Astrocyte (in vitro differentiated cells and primary cell): ENCODE measurements around the gene EGLN3. TPM values are rescaled to one million over a fixed set of nuclear protein-coding genes. Genes with fewer than 3 reads are reported as not detected.
"Not testable (repeated sequence)": the region's sequence is repeated elsewhere in the genome, so short reads cannot be mapped to it uniquely, and the experiment has no call there.

ENCODE experiments used
- DNase-seq: peaks from one replicate; pipeline ENCODE4 v3.0.0-alpha.2; 2010; ENCODE audit warnings: low read depth
- FAIRE-seq: peaks from 2 replicates; lab custom pipeline; 2011; peaks lifted over from hg19 to GRCh38; lab: Jason Lieb, UNC
- H2AFZ ChIP-seq: 2 replicates; pipeline ENCODE4 v1.6.0; 2012; ENCODE audit warnings: low read depth, low read length, inconsistent platforms
- H3K27ac ChIP-seq: 2 replicates; pipeline ENCODE4 v1.5.1; 2011; ENCODE audit warnings: low read depth, low read length, inconsistent platforms
- H3K27me3 ChIP-seq: 2 replicates; pipeline ENCODE4 v1.6.0; 2011; ENCODE audit warnings: low read length, inconsistent platforms; ENCODE audit not compliant: insufficient read depth
- H3K36me3 ChIP-seq: 2 replicates; pipeline ENCODE4 v1.5.1; 2011; ENCODE audit warnings: low read length, inconsistent platforms; ENCODE audit not compliant: insufficient read depth
- H3K4me1 ChIP-seq: 2 replicates; pipeline ENCODE4 v1.5.1; 2011; ENCODE audit warnings: low read length, inconsistent platforms; ENCODE audit not compliant: insufficient read depth
- H3K4me2 ChIP-seq: 2 replicates; pipeline ENCODE4 v1.6.0; 2012; ENCODE audit warnings: low read length, inconsistent platforms
- H3K4me3 ChIP-seq: 2 replicates; pipeline ENCODE4 v1.5.1; 2011; ENCODE audit warnings: low read depth, mild to moderate bottlenecking, low read length, inconsistent platforms; ENCODE audit not compliant: insufficient read depth
- H3K79me2 ChIP-seq: 2 replicates; pipeline ENCODE4 v1.6.0; 2012; ENCODE audit warnings: mild to moderate bottlenecking, low read length, inconsistent platforms; ENCODE audit not compliant: insufficient read depth
- H3K9ac ChIP-seq: 2 replicates; pipeline ENCODE4 v1.6.0; 2012; ENCODE audit warnings: mild to moderate bottlenecking, low read length, inconsistent platforms
- H3K9me3 ChIP-seq: 2 replicates; pipeline ENCODE4 v1.5.1; 2012; ENCODE audit warnings: low read depth, mild to moderate bottlenecking, low read length, inconsistent platforms; ENCODE audit not compliant: insufficient read depth
- H4K20me1 ChIP-seq: 2 replicates; pipeline ENCODE4 v1.6.0; 2012; ENCODE audit warnings: low read length, inconsistent platforms; ENCODE audit not compliant: insufficient read depth
- H3K27ac Mint-ChIP-seq: one replicate; pipeline ENCODE4 v1.8.0; 2021; ENCODE audit warnings: mild to moderate bottlenecking, mixed read lengths; ENCODE audit not compliant: unreplicated experiment
- H3K27me3 Mint-ChIP-seq: one replicate; pipeline ENCODE4 v1.8.0; 2021; ENCODE audit warnings: low read depth, mixed read lengths; ENCODE audit not compliant: unreplicated experiment
- H3K36me3 Mint-ChIP-seq: one replicate; pipeline ENCODE4 v1.8.0; 2021; ENCODE audit warnings: low read depth, mixed read lengths; ENCODE audit not compliant: unreplicated experiment
- H3K4me1 Mint-ChIP-seq: one replicate; pipeline ENCODE4 v1.8.0; 2021; ENCODE audit warnings: low read depth, mixed read lengths; ENCODE audit not compliant: unreplicated experiment
- H3K4me3 Mint-ChIP-seq: one replicate; pipeline ENCODE4 v1.8.0; 2021; ENCODE audit warnings: mild to moderate bottlenecking, moderate library complexity, mixed read lengths; ENCODE audit not compliant: unreplicated experiment
- H3K9me3 Mint-ChIP-seq: one replicate; pipeline ENCODE4 v1.8.0; 2021; ENCODE audit warnings: mild to moderate bottlenecking, mixed read lengths; ENCODE audit not compliant: unreplicated experiment
- EZH2 ChIP-seq: IDR thresholded peaks from 2 replicates; pipeline ENCODE4 v1.6.1; 2012; ENCODE audit warnings: mild to moderate bottlenecking, low read length, inconsistent platforms; ENCODE audit not compliant: insufficient read depth
- total RNA-seq: library from RNA; stranded (reverse); gene quantifications from 2 replicates; pipeline ENCODE4 v1.2.1, GENCODE V29; 2021
- TF ChIP-seq, protein P1 (sequence below): IDR thresholded peaks from 2 replicates; pipeline ENCODE4 v1.5.1; 2011; ENCODE audit warnings: low read depth, mild to moderate bottlenecking, inconsistent platforms, low read length, moderate library complexity; ENCODE audit not compliant: insufficient read depth

EGLN3 gene
- total RNA-seq, 1 donor from 2014 or later: 13.3 TPM

DNA sequence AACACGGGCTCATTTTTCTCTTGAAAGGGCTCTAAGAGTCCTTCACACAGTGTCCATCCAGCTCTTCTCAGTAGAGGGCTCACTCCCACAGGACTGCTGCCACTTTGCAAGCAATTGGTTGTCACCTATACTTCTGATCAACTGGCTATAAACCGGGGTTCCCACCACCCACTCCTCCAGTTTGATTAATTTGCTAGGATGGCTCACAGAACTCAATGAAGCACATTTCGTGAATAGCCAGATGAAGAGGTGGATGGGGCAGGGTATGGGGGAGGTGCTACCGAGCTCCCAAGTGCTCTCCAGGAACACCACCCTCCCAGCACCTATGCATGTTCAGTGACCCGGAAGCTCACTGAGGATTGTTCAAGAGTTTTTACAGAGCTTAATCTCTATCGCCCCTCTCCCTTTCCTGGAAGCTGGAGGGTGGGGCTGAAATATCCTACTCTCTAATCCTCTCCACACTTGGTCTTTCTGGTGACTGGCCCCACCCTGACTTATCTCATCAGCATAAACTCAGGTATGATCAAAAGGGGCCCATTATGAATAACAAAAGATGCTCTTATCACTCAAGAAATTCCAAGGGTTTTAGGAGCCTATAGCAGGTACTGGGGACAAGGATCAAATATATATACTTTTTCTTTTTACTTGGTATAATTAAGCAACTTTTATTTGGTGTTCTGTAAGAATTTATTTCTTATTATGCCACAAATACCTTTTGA is 13.9 kb upstream of the EGLN3 start:
- no peaks in the 10 kb centered on the region for H3K9me3 ChIP-seq
- H3K79me2 ChIP-seq: no peaks in the 10 kb centered on the region
- no peak overlapping the region for H3K9ac ChIP-seq
- no peak overlapping the region for H3K27ac ChIP-seq
- H3K4me3 ChIP-seq: no peak overlapping the region
- H3K4me1 ChIP-seq: no peaks in the 10 kb centered on the region
- Mint-ChIP-seq H3K27ac (no peak overlapping the region), H3K4me3 (no peak overlapping the region), H3K36me3 (no peaks in the 10 kb centered on the region), H3K4me1 (no peaks in the 10 kb centered on the region), H3K27me3 (no peaks in the 10 kb centered on the region), H3K9me3 (peaks cover 3% of the 10 kb centered on the region)
- H4K20me1 ChIP-seq: no peaks in the 10 kb centered on the region
- H3K36me3 ChIP-seq: no peaks in the 10 kb centered on the region
- TF ChIP-seq, protein P1, sequence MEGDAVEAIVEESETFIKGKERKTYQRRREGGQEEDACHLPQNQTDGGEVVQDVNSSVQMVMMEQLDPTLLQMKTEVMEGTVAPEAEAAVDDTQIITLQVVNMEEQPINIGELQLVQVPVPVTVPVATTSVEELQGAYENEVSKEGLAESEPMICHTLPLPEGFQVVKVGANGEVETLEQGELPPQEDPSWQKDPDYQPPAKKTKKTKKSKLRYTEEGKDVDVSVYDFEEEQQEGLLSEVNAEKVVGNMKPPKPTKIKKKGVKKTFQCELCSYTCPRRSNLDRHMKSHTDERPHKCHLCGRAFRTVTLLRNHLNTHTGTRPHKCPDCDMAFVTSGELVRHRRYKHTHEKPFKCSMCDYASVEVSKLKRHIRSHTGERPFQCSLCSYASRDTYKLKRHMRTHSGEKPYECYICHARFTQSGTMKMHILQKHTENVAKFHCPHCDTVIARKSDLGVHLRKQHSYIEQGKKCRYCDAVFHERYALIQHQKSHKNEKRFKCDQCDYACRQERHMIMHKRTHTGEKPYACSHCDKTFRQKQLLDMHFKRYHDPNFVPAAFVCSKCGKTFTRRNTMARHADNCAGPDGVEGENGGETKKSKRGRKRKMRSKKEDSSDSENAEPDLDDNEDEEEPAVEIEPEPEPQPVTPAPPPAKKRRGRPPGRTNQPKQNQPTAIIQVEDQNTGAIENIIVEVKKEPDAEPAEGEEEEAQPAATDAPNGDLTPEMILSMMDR: no peak
- FAIRE-seq: no peak
- peaks cover 3% of the 10 kb centered on the region for H3K27me3 ChIP-seq
- H3K4me2 ChIP-seq: no peak overlapping the region
- H2AFZ ChIP-seq: no peak overlapping the region
- DNase-seq: no peak

DNA sequence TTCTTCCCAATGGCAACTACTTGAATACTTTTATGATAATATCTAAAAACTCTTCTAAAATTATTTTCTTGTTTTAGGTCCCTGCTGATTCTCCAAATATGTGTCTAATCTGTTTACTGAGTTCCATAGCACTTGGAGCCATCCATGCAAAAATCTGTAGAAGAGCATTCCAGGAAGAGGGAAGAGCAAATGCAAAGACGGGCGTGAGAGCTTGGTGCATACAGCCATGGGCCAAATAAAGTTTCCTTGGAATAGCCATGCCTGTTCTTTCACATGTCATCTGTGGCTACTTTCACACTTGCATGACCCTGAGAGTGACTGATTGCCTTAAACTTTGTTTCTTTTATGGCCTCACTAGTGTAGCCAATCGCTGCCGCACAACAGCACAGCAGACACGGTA is 13.0 kb upstream of the EGLN3 start:
- H3K27ac ChIP-seq: no peak overlapping the region
- no peak for TF ChIP-seq EZH2
- TF ChIP-seq, protein P1: no peak
- Mint-ChIP-seq H3K4me3 (no peak overlapping the region), H3K4me1 (no peaks in the 10 kb centered on the region), H3K9me3 (peaks cover under 1% of the 10 kb centered on the region), H3K27ac (no peak overlapping the region), H3K27me3 (no peaks in the 10 kb centered on the region), H3K36me3 (no peaks in the 10 kb centered on the region)
- no peaks in the 10 kb centered on the region for H3K27me3 ChIP-seq
- no peak overlapping the region for H3K4me2 ChIP-seq
- H3K9ac ChIP-seq: no peak overlapping the region
- no peak for DNase-seq
- no peak overlapping the region for H2AFZ ChIP-seq
- no peaks in the 10 kb centered on the region for H3K36me3 ChIP-seq
- no peaks in the 10 kb centered on the region for H3K79me2 ChIP-seq
- FAIRE-seq: no peak
- no peak overlapping the region for H3K4me3 ChIP-seq
- H4K20me1 ChIP-seq: no peaks in the 10 kb centered on the region
- no peaks in the 10 kb centered on the region for H3K9me3 ChIP-seq
- H3K4me1 ChIP-seq: no peaks in the 10 kb centered on the region

DNA sequence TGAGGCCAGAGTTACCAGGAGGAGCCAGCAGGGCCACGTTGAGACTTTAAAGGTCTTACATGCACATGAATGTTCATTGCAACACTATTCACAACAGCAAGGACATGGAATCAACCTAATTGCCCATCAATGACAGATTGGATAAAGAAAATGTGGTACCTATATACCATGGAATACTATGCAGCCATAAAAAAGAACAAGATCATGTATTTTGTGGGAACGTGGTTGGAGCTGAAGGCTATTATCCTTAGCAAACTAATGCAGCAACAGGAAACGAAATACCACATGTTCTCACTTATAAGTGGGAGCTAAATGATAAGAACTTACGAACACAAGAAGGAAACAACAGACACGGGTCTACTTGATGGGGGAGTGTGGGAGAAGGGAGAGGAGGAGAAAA is 11.6 kb upstream of the EGLN3 start:
- H3K9me3 ChIP-seq, H3K36me3 ChIP-seq, H3K9ac ChIP-seq, H3K27me3 Mint-ChIP-seq, H3K4me1 ChIP-seq, H4K20me1 ChIP-seq, H3K9me3 Mint-ChIP-seq, H3K27ac Mint-ChIP-seq, H3K4me1 Mint-ChIP-seq, H3K4me3 Mint-ChIP-seq, H3K4me2 ChIP-seq, H3K27me3 ChIP-seq, H3K4me3 ChIP-seq, DNase-seq, H2AFZ ChIP-seq, H3K36me3 Mint-ChIP-seq, FAIRE-seq, H3K79me2 ChIP-seq, H3K27ac ChIP-seq: not testable (repeated sequence)
